Mesenchymal stem cell (in vitro differentiated cells and primary cell): ENCODE results near the gene EDN3.

ENCODE experiments used
- DNase-seq: peaks from one replicate; pipeline ENCODE4 v3.0.0-alpha.2; 2013
- H2AFZ ChIP-seq: one replicate; pipeline ENCODE4 v1.6.1; 2013; ENCODE audit warnings: low read depth, mild to moderate bottlenecking, control low read depth, inconsistent platforms, low read length, moderate library complexity
- H2AK5ac ChIP-seq: 2 replicates; pipeline ENCODE4 v1.6.1; 2013; ENCODE audit warnings: low read length, moderate library complexity, mild to moderate bottlenecking, inconsistent platforms; ENCODE audit not compliant: severe bottlenecking
- H2BK120ac ChIP-seq: one replicate; pipeline ENCODE4 v1.6.1; 2013; ENCODE audit warnings: low read depth, mild to moderate bottlenecking, inconsistent platforms, low read length, moderate library complexity
- H2BK12ac ChIP-seq, 2 experiments: one replicate each; pipeline ENCODE4 v1.6.1; 2013; ENCODE audit warnings: inconsistent platforms in 2 of 2, low read length in 2 of 2, mild to moderate bottlenecking in 2 of 2, moderate library complexity in 2 of 2, control low read depth in 1 of 2
- H2BK15ac ChIP-seq: one replicate; pipeline ENCODE4 v1.6.1; 2013; ENCODE audit warnings: mild to moderate bottlenecking, low read depth, inconsistent platforms; ENCODE audit not compliant: poor library complexity, severe bottlenecking
- H2BK5ac ChIP-seq: 2 replicates; pipeline ENCODE4 v1.6.1; 2013; ENCODE audit warnings: low read depth, mild to moderate bottlenecking, low read length, control low read depth, inconsistent platforms; ENCODE audit not compliant: poor library complexity, severe bottlenecking
- H3K14ac ChIP-seq, 2 experiments: one replicate each; pipeline ENCODE4 v1.6.1; 2013; ENCODE audit warnings: inconsistent platforms in 2 of 2, low read length in 2 of 2, control low read depth in 1 of 2, mild to moderate bottlenecking in 1 of 2, moderate library complexity in 1 of 2
- H3K18ac ChIP-seq, 2 experiments: one replicate each; pipeline ENCODE4 v1.6.1; 2013; ENCODE audit warnings: inconsistent platforms in 2 of 2, low read length in 2 of 2, control low read depth in 1 of 2, low read depth in 1 of 2, mild to moderate bottlenecking in 1 of 2
- H3K23ac ChIP-seq, 2 experiments: one replicate each; pipeline ENCODE4 v1.6.1; 2013; ENCODE audit warnings: inconsistent platforms in 2 of 2, low read length in 2 of 2, mild to moderate bottlenecking in 2 of 2, moderate library complexity in 2 of 2, control low read depth in 1 of 2
- H3K27ac ChIP-seq: 2 replicates; pipeline ENCODE4 v1.5.1; 2013; ENCODE audit warnings: mild to moderate bottlenecking, moderate library complexity, low read length, control low read depth, inconsistent platforms; ENCODE audit not compliant: poor library complexity, severe bottlenecking
- H3K27me3 ChIP-seq, 2 experiments: 2 replicates each; pipeline versions ENCODE4 v1.6.1 to v1.7.0; 2013; ENCODE audit warnings: low read length in 2 of 2, mild to moderate bottlenecking in 2 of 2, moderate library complexity in 2 of 2, control low read depth in 1 of 2, inconsistent platforms in 1 of 2; ENCODE audit not compliant: control insufficient read depth in 1 of 2, insufficient read depth in 1 of 2
- H3K36me3 ChIP-seq, 2 experiments: 2 replicates each; pipeline versions ENCODE4 v1.6.1 to v1.7.0; 2013; ENCODE audit warnings: low read length in 2 of 2, control low read depth in 1 of 2, inconsistent platforms in 1 of 2, low read depth in 1 of 2, mild to moderate bottlenecking in 1 of 2; ENCODE audit not compliant: insufficient read depth in 2 of 2, control insufficient read depth in 1 of 2
- H3K4ac ChIP-seq, 2 experiments: one replicate each; pipeline ENCODE4 v1.6.1; 2013; ENCODE audit warnings: inconsistent platforms in 2 of 2, low read length in 2 of 2, mild to moderate bottlenecking in 2 of 2, moderate library complexity in 2 of 2, control low read depth in 1 of 2, low read depth in 1 of 2
- H3K4me1 ChIP-seq: 2 replicates; pipeline ENCODE4 v1.6.1; 2013; ENCODE audit warnings: low read depth, low read length, control low read depth; ENCODE audit not compliant: control insufficient read depth, insufficient read depth
- H3K4me2 ChIP-seq: 2 replicates; pipeline ENCODE4 v1.6.1; 2013; ENCODE audit warnings: low read length, mild to moderate bottlenecking, inconsistent platforms; ENCODE audit not compliant: poor library complexity, severe bottlenecking
- H3K4me3 ChIP-seq, 2 experiments: 2 replicates each; pipeline versions ENCODE4 v1.5.1 to v1.7.0; 2013; ENCODE audit warnings: low read length in 2 of 2, mild to moderate bottlenecking in 2 of 2, control low read depth in 1 of 2, low read depth in 1 of 2; ENCODE audit not compliant: insufficient read depth in 1 of 2
- H3K79me1 ChIP-seq: replicated peaks from 2 replicates; pipeline ENCODE4 v1.6.1; 2013; ENCODE audit warnings: mild to moderate bottlenecking, control low read depth, low read length, inconsistent platforms; ENCODE audit not compliant: poor library complexity, severe bottlenecking
- H3K9ac ChIP-seq: 2 replicates; pipeline ENCODE4 v1.7.0; 2013; ENCODE audit warnings: mild to moderate bottlenecking, low read length, moderate library complexity
- H3K9me3 ChIP-seq: 2 replicates; pipeline ENCODE4 v1.7.0; 2013; ENCODE audit warnings: mild to moderate bottlenecking, low read length; ENCODE audit not compliant: control insufficient read depth
- H4K8ac ChIP-seq: one replicate; pipeline ENCODE4 v1.6.1; 2013; ENCODE audit warnings: inconsistent platforms, mild to moderate bottlenecking, low read length, moderate library complexity
- H4K91ac ChIP-seq: one replicate; pipeline ENCODE4 v1.6.1; 2013; ENCODE audit warnings: mild to moderate bottlenecking, low read length, inconsistent platforms
- whole genome bisulfite sequencing: methylation state at CpG from one replicate; pipeline ENCODE4 v1.1.7; 2013; ENCODE audit warnings: mixed read lengths; 5-methylcytosine and 5-hydroxymethylcytosine counted together

Gene EDN3

GRCh38 chr20:59375541-59375940 is 75.1 kb downstream of the EDN3 start:
- Histone ChIP-seq H3K9ac (no peak overlapping the region), H3K14ac (no peak overlapping the region), H2AFZ (no peak overlapping the region), H3K27ac (no peak overlapping the region), H3K4me1 (no peaks in the 10 kb centered on the region), H3K4me2 (no peak overlapping the region), H3K23ac (no peak overlapping the region), H3K9me3 (no peaks in the 10 kb centered on the region), H4K8ac (no peak overlapping the region), H3K4ac (no peak overlapping the region), H3K79me1 (no peaks in the 10 kb centered on the region), H2BK120ac (no peak overlapping the region), H3K18ac (no peak overlapping the region), H2BK12ac (no peak overlapping the region), H4K91ac (no peak overlapping the region), H3K4me3 (no peak overlapping the region), H3K36me3 (no peaks in the 10 kb centered on the region), H2AK5ac (no peak overlapping the region), H2BK5ac (no peak overlapping the region), H3K27me3 (peaks cover 0 to 27% of the 10 kb centered on the region in 2 experiments), H2BK15ac (no peak overlapping the region)
- DNase-seq = no peak
- 58% methylated on average over 3 of the region's 3 CpGs for WGBS
